GM18867 (cell line): ENCODE results near the gene NEGR1.

Experiments
- ATAC-seq: cut with Tn5 transposase; IDR thresholded peaks from one replicate; pipeline ENCODE4 v1.9.1; 2021; ENCODE audit warnings: mild to moderate bottlenecking, moderate library complexity; ENCODE audit not compliant: unreplicated experiment

NEGR1 gene

DNA sequence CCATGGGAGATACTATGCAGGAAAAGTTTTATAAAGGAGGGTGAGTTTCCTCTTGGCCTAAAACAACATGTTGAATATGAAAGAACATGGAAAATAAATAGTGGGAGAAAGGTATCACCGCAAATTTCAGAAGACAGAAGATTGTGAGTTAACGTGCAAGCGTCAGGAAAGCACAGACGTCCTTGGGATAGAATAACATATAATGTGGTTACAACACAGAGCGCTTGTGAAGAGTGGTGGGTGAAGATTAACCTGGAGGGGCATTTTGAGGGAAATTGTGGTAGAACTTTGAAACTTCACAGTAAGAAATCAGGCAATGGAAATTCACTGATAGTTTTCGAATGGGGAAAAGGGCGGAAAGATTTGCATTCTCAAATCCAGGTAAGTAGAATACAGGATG, 47.3 kb downstream of the NEGR1 start:
- ATAC-seq: no peak

DNA sequence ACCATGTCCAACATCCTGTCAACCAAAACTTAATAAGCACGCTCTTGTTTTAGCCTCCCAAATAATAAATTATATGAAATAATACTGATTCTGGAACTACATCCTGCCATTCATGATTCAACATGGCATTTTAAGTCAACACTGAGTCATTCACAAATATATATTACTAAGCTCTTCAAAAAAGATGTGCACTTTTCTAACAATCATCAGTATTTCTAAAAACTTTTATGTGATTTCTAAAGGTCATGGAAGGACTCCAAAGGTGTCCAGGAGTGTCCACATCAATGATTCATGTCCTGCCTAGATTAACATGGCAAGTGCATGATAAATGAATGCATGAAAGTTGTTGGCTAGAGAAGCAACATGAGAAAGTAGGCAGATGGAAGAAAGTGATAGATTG, 51.6 kb downstream of the NEGR1 start:
- no peak for ATAC-seq

GRCh38 chr1:72229893-72230292, 52.4 kb downstream of the NEGR1 start:
- no peak for ATAC-seq

- ATAC-seq: no peak
These were observed 54.7 kb downstream of the NEGR1 start for GRCh38 chr1:72227667-72228066.

DNA sequence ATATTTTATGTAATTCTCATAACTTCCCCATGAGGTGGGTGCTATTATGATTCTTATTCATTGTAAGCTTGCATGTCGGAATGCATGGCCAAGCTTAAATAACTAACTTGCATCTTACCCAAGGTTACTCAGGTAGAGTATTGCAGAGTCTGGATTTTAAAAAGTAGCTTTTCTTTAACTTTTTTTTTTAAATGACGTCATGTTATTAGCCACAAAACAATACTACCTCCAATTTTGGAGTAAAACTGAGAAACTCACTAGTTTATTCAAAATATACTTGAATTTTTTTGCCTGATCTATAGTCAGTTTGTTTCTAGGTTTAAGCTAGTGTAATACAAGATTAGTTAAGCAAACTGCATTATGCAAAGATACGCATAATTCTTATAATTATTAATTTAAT, 57.8 kb downstream of the NEGR1 start:
- no peak for ATAC-seq

DNA sequence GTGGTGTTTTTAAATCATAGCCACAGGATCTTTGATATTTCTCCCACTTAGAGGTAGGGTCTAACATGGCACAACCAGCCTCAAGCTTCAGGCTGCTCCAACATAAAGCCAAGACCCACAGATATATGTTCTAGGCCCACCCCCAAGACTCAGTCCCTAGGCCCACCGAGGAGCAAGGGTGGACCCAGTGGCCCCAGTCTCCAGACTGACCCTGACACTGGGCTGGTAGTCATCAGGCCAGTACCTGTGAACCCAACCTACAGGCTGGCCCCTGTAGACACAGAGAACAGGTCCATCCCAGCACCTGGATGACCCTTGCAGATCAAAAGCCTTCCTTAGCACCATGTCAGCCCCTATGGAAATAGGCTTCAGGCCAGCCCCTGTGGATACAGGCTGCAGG, 60.5 kb downstream of the NEGR1 start:
- no peak for ATAC-seq

DNA sequence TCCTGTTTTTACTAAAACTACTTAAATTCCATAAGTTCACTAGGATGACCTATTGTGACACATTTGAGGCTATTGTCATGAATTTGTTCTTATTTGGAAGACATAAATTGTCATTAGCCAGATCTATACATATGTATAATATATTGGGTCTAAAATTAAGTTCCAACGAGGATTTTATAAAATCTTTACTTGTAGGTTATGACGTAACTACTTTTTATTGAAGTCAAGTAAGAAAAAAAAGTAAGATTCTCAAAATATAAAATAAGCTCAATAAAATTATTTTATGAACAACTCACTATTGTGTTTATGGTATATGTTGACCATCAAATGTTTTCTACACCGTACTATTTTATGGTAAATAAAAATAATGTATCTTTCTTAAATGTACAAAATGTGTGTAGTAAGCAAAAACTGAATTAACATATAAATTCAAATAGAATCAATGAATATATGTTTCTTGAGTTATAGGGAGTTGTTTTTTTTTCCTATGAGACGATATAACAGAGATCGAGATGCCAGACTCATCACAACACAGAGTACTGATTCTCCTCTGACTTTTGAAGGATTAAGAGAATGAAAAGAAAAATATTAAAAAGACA, 64.1 kb downstream of the NEGR1 start:
- no peak for ATAC-seq

DNA sequence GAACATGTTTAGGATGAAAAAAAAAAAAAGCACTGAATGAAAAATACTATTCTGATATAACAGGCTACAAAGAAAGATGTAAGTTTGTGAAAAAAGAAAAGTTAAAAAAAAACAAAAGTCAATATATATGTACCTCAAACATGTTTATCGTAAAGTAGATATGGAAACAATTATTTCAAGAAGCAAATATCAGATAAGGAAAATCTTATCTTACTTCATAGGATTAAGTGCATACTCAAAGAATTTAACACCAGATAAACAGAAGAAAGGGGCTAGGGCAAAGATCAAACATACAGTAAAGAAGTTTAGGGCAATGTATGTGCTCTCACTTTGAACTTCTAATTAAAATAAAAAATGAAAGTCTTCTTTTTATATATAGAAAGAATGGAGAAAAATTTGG, 75.3 kb downstream of the NEGR1 start:
- no peak for ATAC-seq

GRCh38 chr1:72202761-72203160, 79.6 kb downstream of the NEGR1 start:
- no peak for ATAC-seq

- no peak for ATAC-seq
These were observed 84.6 kb downstream of the NEGR1 start for GRCh38 chr1:72197786-72198185.

GRCh38 chr1:72186733-72187307, 95.5 kb downstream of the NEGR1 start:
- ATAC-seq: no peak

DNA sequence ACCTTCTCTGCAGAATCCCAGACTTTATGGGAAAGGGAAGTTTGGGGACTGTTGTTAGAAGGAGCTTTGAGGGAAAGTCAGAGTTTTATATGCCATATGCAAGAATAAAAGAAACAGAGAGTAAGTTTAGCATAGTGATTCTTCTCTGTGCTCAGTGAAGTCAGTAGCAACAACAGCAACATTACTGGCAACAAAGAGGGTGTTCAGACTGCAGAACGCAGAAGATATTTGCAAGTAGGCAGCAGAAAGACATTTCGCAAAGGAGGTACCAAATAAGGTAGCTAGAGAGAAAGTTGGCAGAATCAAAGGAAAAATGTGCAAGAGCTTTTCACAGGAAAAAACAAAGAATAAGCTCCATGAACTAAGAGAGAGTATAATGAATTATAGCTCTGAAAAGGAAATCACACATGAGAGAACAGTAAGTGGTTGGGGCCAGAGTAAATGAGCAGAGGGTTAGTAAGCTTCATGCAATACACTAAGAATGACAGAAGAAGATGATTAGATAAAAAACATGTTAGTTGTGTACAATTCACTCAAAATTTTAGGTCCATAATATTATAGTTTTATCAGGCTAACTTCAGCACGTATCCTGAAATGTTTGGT, 98.1 kb downstream of the NEGR1 start:
- ATAC-seq: no peak

DNA sequence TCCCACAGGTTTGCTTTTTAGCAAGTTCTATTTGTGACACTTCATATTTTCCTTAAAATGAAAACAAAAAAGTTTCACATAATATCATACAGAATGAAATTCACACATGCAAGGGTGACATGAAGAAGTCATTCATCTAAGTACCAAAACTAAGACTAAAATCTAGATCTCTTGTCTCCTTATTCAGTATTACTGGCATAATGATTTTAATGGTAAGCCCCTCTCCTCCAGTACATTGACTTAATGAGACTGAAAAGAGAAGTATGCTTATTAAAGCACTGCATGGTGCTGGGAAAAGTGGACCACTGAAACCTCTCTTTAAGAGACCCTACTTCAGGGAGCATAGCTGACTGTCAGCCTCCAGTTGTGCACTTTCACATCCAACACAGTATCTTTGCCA, 99.5 kb downstream of the NEGR1 start:
- no peak for ATAC-seq

- no peak for ATAC-seq
These were observed 104.1 kb downstream of the NEGR1 start for GRCh38 chr1:72178266-72178665.

GRCh38 chr1:72177711-72178110, 104.6 kb downstream of the NEGR1 start:
- no peak for ATAC-seq

- ATAC-seq: no peak
These were observed 112.1 kb downstream of the NEGR1 start for GRCh38 chr1:72170246-72170645.

DNA sequence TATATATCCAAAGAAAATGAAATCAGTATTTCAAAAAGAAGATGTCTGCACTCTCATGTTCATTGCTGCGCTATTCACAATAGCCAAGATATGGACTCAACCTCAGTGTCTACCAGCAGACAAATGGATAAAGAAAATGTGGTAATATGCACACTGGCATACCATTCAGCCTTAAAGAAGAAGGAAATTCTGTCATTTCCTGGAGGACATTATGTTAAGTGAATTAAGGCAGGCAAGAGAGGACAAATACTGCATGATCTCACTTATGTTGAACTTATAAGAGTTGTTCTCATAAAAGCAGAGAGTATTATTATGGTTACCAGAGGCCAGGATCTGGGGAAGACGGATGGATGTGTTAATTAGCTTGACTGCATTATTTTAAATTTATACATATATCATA, 115.9 kb downstream of the NEGR1 start:
- no peak for ATAC-seq

DNA sequence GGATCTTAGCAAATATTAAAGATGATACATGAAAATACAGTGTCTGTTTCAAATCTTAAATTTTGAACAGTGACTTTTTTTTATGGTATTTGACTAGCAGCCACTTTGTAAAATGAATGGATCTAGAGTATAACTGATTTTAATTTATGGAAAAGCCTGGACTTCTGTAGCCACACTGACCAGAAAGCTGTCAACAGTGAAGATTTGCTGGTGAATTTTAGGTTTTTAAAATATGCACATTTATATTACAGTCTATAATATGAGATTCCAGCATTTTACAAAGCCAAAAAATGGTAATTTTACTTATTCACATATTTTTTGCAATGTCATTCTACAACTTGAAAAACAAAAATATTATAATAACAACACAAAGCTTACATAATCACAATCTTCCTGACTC, 131.8 kb downstream of the NEGR1 start:
- ATAC-seq: no peak

- no peak for ATAC-seq
These were observed 140.5 kb downstream of the NEGR1 start for GRCh38 chr1:72141875-72142274.

DNA sequence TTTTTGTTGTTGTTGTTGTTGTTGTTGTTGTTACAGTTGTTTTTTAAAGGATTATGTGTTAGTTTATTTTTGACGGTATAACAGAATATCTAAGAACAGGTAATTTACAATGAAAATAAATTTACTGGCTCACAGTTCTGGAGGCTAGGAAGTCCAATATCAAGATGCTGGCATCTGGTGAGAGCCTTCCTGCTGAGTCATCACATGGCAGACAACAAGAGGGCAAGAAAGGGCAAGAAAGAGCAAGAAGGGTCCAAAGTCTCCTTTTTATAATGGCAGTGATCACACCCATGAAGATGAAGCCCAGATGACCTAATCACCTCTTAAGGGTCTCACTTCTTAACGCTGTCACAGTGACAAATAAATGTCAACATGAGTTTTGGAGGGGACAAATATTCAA, 142.1 kb downstream of the NEGR1 start:
- ATAC-seq: no peak

GRCh38 chr1:72137656-72138055, 144.7 kb downstream of the NEGR1 start:
- no peak for ATAC-seq

DNA sequence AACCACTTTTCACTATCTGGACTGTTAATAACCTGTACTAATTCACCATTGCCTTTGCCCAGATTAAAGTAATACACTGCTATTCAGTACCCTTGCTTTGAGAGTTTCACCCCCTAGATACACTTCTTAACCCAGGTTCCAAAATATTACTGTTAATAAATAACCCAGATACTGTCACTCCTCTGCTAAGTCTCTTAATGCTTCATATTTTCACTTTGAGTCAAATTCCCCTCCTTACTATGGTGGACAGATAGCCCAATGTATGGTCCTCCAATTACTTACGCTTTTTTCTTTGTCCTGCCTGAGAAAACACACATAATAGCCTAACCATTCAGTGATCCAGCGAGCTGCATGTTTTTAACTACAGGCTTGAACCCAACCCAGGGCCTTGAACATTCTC, 152.5 kb downstream of the NEGR1 start:
- ATAC-seq: no peak
